B cell (primary cell): ENCODE results near the gene MAPK1. TPM values are rescaled to one million over a fixed set of nuclear protein-coding genes. Genes with fewer than 3 reads are reported as not detected.

Source experiments
- ATAC-seq: fragments of 200-7000 bp; cut with Tn5 transposase; one replicate; pipeline ENCODE4 v1.10.0; 2021; ENCODE audit warnings: low read depth, mild to moderate bottlenecking, moderate number of reproducible peaks, moderate library complexity
- CTCF ChIA-PET: fragments of 350-600 bp; sonication (Branson Sonifier 250); formaldehyde crosslinking; loops from one replicate; lab custom pipeline; 2021; ENCODE audit warnings: antibody characterized with exemption, inconsistent platforms; lab: Charles Lee
- POLR2A ChIA-PET: fragments of 350-600 bp; sonication (Branson Sonifier 250); formaldehyde crosslinking; loops from one replicate; lab custom pipeline; 2021; ENCODE audit warnings: antibody characterized with exemption; lab: Charles Lee
- DNase-seq: peaks from one replicate; pipeline ENCODE4 v3.0.0; 2013
- H2AFZ ChIP-seq: 2 replicates; pipeline ENCODE4 v1.6.1; 2012; ENCODE audit warnings: mild to moderate bottlenecking, low read depth, low read length; ENCODE audit not compliant: insufficient read depth, poor library complexity, severe bottlenecking
- H3K27ac ChIP-seq, 2 donors: 1 replicate in 1 of 2; 2 replicates in 1 of 2; pipeline ENCODE4 v1.5.1; 2012 to 2013; ENCODE audit warnings: low read length in 2 of 2, mild to moderate bottlenecking in 2 of 2, moderate library complexity in 1 of 2
- H3K27me3 ChIP-seq, 4 experiments: fragments of 200-600 bp in 1 of 4; sonication (generic) in 1 of 4; replicated peaks in 1 of 4; 1 replicate in 2 of 4; 2 replicates in 2 of 4; pipeline versions ENCODE4 v1.6.1 to v1.7.0; 2013 to 2016; ENCODE audit warnings: low read length in 3 of 4, mild to moderate bottlenecking in 2 of 4, mixed read lengths in 1 of 4, moderate library complexity in 1 of 4; ENCODE audit not compliant: insufficient read depth in 4 of 4, control insufficient read depth in 3 of 4; ENCODE audit errors: control extremely low read depth in 1 of 4
- H3K36me3 ChIP-seq, 2 experiments: replicated peaks in 1 of 2; 1 replicate in 1 of 2; 2 replicates in 1 of 2; pipeline versions ENCODE4 v1.6.1 to v1.7.1; 2013; ENCODE audit warnings: low read length in 1 of 2; ENCODE audit not compliant: insufficient read depth in 2 of 2, control insufficient read depth in 1 of 2; ENCODE audit errors: control extremely low read depth in 1 of 2, extremely low read depth in 1 of 2
- H3K4me1 ChIP-seq, 2 donors: fragments of 200-600 bp in 1 of 2; sonication (generic) in 1 of 2; 1 replicate in 1 of 2; 2 replicates in 1 of 2; pipeline versions ENCODE4 v1.5.1 to v1.6.1; 2013 to 2017; ENCODE audit warnings: low read length in 2 of 2; ENCODE audit not compliant: control insufficient read depth in 2 of 2, insufficient read depth in 2 of 2
- H3K4me2 ChIP-seq: replicated peaks from 2 replicates; pipeline ENCODE3; 2012; ENCODE audit warnings: mild to moderate bottlenecking, low read depth, low read length; ENCODE audit not compliant: poor library complexity, severe bottlenecking
- H3K4me3 ChIP-seq, 5 experiments: fragments of 200-600 bp in 1 of 5; sonication (generic) in 1 of 5; 1 replicate in 3 of 5; 2 replicates in 2 of 5; pipeline versions ENCODE4 v1.5.1 to v1.7.0; 2011 to 2016; ENCODE audit warnings: low read length in 4 of 5, mild to moderate bottlenecking in 4 of 5, low read depth in 2 of 5, control low read depth in 1 of 5, moderate library complexity in 1 of 5; ENCODE audit not compliant: insufficient read depth in 1 of 5; ENCODE audit errors: control extremely low read depth in 1 of 5, extremely low read depth in 1 of 5
- H3K79me2 ChIP-seq: fragments of 200-600 bp; sonication (generic); one replicate; pipeline ENCODE4 v1.6.0; 2016; ENCODE audit warnings: low read length; ENCODE audit not compliant: control insufficient read depth, insufficient read depth
- H3K9ac ChIP-seq: fragments of 200-600 bp; sonication (generic); 2 replicates; pipeline ENCODE4 v1.6.1; 2017; ENCODE audit warnings: mild to moderate bottlenecking, low read length, moderate library complexity
- H3K9me3 ChIP-seq, 3 donors: one replicate each; pipeline versions ENCODE4 v1.6.1 to v1.7.1; 2013; ENCODE audit warnings: low read length in 2 of 3; ENCODE audit not compliant: control insufficient read depth in 2 of 3, insufficient read depth in 1 of 3; ENCODE audit errors: control extremely low read depth in 1 of 3
- H4K20me1 ChIP-seq: 2 replicates; pipeline ENCODE4 v1.6.0; 2012; ENCODE audit warnings: mild to moderate bottlenecking, low read length; ENCODE audit not compliant: insufficient read depth, control insufficient read depth, poor library complexity, severe bottlenecking
- H3K27ac Mint-ChIP-seq: one replicate; pipeline ENCODE4 v1.8.0; 2021; ENCODE audit warnings: mixed read lengths
- H3K27me3 Mint-ChIP-seq: one replicate; pipeline ENCODE4 v1.8.0; 2021; ENCODE audit warnings: mixed read lengths
- H3K4me1 Mint-ChIP-seq: one replicate; pipeline ENCODE4 v1.8.0; 2021; ENCODE audit warnings: mixed read lengths
- H3K4me3 Mint-ChIP-seq: one replicate; pipeline ENCODE4 v1.8.0; 2021; ENCODE audit warnings: mixed read lengths
- H3K9me3 Mint-ChIP-seq: one replicate; pipeline ENCODE4 v1.8.0; 2022; ENCODE audit warnings: mixed read lengths; ENCODE audit not compliant: insufficient read depth
- CTCF ChIP-seq: fragments of 200-600 bp; IDR thresholded peaks from one replicate; pipeline ENCODE4 v1.8.0; 2022; ENCODE audit warnings: antibody characterized with exemption, mild to moderate bottlenecking
- EZH2 ChIP-seq: IDR thresholded peaks from 2 replicates; pipeline ENCODE4 v1.6.1; 2012; ENCODE audit warnings: borderline replicate concordance, low read depth, mild to moderate bottlenecking, moderate library complexity, low read length; ENCODE audit not compliant: insufficient read depth, poor library complexity, severe bottlenecking
- WGBS: methylation state at CpG from one replicate; pipeline ENCODE4 v1.1.5; 2013; ENCODE audit warnings: missing lambda C conversion rate; ENCODE audit not compliant: insufficient coverage; 5-methylcytosine and 5-hydroxymethylcytosine counted together
- intact Hi-C: fragments of 100-400 bp; cut with micrococcal nuclease; formaldehyde crosslinking; loops from one replicate; pipeline ENCODE4 v1.10.0; 2022
- polyA plus RNA-seq: library from polyadenylated mRNA; depleted of rRNA; stranded (reverse); fragments of >200 nt; gene quantifications from 2 replicates; pipeline ENCODE4 v1.2.3, GENCODE V29; 2012
- total RNA-seq, 2 donors: library from RNA; stranded (reverse); fragments of 120-200 nt in 1 of 2; gene quantifications; 1 replicate in 1 of 2; 2 replicates in 1 of 2; pipeline versions ENCODE4 v1.2.3 to v1.2.4, GENCODE V29; 2013 to 2022

MAPK1 gene
- total and polyA plus RNA-seq, 2 donors (not counting 1 experiment from before 2014, with no cell fraction given), result 24.0 to 155 TPM

- DNase-seq (no peak), ATAC-seq (peak; percentile 44)
- no peak for TF ChIP-seq EZH2
- TF ChIP-seq CTCF, result peak; percentile 53
- peak overlapping the region; percentile 42 for H2AFZ ChIP-seq
- H3K4me2 ChIP-seq, result peak overlapping the region; percentile 47
- no peaks in the 10 kb centered on the region for H3K9me3 Mint-ChIP-seq
- no peaks in the 10 kb centered on the region for H3K27me3 Mint-ChIP-seq
- peaks cover 8% of the 10 kb centered on the region for H4K20me1 ChIP-seq
- peaks cover 3 to 18% of the 10 kb centered on the region in 2 experiments for H3K36me3 ChIP-seq
- peak overlapping the region; percentile 49 for H3K4me3 Mint-ChIP-seq
- no peaks in the 10 kb centered on the region for H3K9me3 ChIP-seq
- H3K4me1 ChIP-seq, result peaks cover under 1 to 7% of the 10 kb centered on the region in 2 donors
- ChIA-PET CTCF (interaction anchor here (0.6 to 4.2 kb wide), 5 partner anchors 12 to 239 kb away, joined by 3 to 52 read pairs (median 4); partner anchors contain the start of gene PPM1F), POLR2A (interaction anchor here (0.6 kb wide), 1 partner anchor 711 kb away, joined by 3 read pairs; no protein-coding TSS in a partner anchor)
- intact Hi-C loops, result loop anchor here (1.0 to 2.0 kb wide), 4 partner anchors 13 to 239 kb away; partner anchors contain the start of genes PPM1F and YPEL1
- no peaks in the 10 kb centered on the region for H3K27me3 ChIP-seq
- H3K4me1 Mint-ChIP-seq, result peaks cover 11% of the 10 kb centered on the region
- 71% methylated on average over 6 of the region's 9 CpGs for WGBS
- no peak overlapping the region for H3K4me3 ChIP-seq
- H3K27ac ChIP-seq, result no peak overlapping the region
- no peak overlapping the region for H3K9ac ChIP-seq
- peaks cover 34% of the 10 kb centered on the region for H3K79me2 ChIP-seq
- peak overlapping the region; percentile 50 for H3K27ac Mint-ChIP-seq
These were observed 153.9 kb downstream of the MAPK1 start for GRCh38 chr22:21713428-21714058.
